Measurements from ENCODE around the gene TMCO1. TPM values are rescaled to one million over a fixed set of nuclear protein-coding genes. Genes with fewer than 3 reads are reported as not detected.

TMCO1 gene
- total and polyA plus RNA-seq, 2 of the 13 experiments (the other 11 are each of a cell fraction or from before 2014, with no cell fraction given) = 106 to 119 TPM

DNA sequence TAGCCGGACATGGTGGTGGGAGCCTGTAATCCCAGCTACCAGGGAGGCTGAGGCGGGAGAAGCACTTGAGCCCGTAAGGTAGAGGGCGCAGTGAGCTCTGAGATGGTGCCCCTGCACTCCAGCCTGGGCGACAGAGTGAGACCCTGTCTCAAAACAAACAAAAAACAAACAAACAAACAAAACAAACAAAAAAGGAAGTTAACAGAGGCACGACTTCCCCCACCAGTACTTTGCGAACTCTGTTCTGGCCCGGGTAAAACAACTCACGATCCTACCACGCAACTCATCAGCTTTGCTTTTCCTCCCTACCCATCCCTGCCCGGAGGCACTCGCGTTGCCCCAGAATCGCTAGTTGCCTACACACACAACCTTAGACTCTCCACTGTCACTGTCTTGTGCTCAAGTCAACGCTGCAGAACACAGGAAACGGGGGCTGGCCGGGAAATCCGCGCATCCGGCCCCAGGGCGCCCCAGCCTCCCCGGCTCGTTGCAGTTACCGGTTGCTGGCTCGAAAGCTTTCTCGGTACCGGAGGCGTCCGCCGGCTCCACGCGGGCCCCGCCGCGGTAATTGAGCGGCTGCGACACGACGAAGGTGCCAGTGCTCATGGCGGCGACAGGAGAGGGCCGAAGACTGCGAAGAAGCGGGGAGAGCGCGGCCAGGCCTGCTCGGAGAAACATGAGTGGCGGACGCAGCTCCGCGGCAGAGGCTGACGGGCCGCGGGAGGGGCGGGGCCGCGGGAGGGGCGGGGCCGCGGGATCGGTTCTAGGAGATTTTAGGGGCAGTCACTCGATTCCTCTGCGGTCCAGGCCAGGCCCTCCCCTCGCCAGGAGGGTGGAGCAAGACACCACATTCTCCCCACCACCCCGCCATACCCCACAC lies 70.5 kb downstream of the TMCO1 start, which contains the start of gene ALDH9A1 (continued):
- TF ChIP-seq, protein P1, sequence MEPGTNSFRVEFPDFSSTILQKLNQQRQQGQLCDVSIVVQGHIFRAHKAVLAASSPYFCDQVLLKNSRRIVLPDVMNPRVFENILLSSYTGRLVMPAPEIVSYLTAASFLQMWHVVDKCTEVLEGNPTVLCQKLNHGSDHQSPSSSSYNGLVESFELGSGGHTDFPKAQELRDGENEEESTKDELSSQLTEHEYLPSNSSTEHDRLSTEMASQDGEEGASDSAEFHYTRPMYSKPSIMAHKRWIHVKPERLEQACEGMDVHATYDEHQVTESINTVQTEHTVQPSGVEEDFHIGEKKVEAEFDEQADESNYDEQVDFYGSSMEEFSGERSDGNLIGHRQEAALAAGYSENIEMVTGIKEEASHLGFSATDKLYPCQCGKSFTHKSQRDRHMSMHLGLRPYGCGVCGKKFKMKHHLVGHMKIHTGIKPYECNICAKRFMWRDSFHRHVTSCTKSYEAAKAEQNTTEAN (CRISPR knock-in tag; conservative IDR thresholded peaks at IDR 0.05) = 0 out of 2 replicates have a peak, but pooled peaks have one; percentile 53
- TF ChIP-seq KDM1A (CRISPR knock-in tag; IDR thresholded peaks at IDR 0.05) (no peak), ZFP91 (CRISPR knock-in tag; IDR thresholded peaks at IDR 0.05; ENCODE audit: borderline replicate concordance) (peak; percentile 81; the same call in 1 of the 2 replicates), FOXJ3 (CRISPR knock-in tag; IDR thresholded peaks at IDR 0.05; ENCODE audit: borderline replicate concordance) (no peak), GFI1 (CRISPR knock-in tag; IDR thresholded peaks at IDR 0.05; ENCODE audit: borderline replicate concordance) (peak; percentile 18; the same call in 1 of the 2 replicates), MTF2 (CRISPR knock-in tag; IDR thresholded peaks at IDR 0.05; ENCODE audit: borderline replicate concordance) (no peak), RFX3 (CRISPR knock-in tag; IDR thresholded peaks at IDR 0.05) (peak; percentile 18; the same call in 1 of the 2 replicates), PRDM15 (CRISPR knock-in tag; IDR thresholded peaks at IDR 0.05) (peak; percentile 39; the same call in 1 of the 2 replicates), CERS6 (CRISPR knock-in tag; IDR thresholded peaks at IDR 0.05) (no peak), GABPB1 (CRISPR knock-in tag; IDR thresholded peaks at IDR 0.05) (peak; percentile 83), ZFP62 (CRISPR knock-in tag; IDR thresholded peaks at IDR 0.05) (no peak), KDM5A (IDR thresholded peaks at IDR 0.05; ENCODE audit: borderline replicate concordance, low read length) (0 out of 2 replicates have a peak, but pooled peaks have one; percentile 25)
- TF ChIP-seq, protein P2, sequence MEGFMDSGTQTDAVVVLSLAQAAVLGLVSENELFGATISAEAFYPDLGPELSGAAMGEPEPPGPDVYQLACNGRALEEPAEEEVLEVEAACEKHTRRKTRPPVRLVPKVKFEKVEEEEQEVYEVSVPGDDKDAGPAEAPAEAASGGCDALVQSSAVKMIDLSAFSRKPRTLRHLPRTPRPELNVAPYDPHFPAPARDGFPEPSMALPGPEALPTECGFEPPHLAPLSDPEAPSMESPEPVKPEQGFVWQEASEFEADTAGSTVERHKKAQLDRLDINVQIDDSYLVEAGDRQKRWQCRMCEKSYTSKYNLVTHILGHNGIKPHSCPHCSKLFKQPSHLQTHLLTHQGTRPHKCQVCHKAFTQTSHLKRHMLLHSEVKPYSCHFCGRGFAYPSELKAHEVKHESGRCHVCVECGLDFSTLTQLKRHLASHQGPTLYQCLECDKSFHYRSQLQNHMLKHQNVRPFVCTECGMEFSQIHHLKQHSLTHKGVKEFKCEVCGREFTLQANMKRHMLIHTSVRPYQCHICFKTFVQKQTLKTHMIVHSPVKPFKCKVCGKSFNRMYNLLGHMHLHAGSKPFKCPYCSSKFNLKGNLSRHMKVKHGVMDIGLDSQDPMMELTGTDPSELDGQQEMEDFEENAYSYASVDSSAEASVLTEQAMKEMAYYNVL (CRISPR knock-in tag; IDR thresholded peaks at IDR 0.05; ENCODE audit: borderline replicate concordance) = peak; percentile 64; the same call in 1 of the 2 replicates
- TF ChIP-seq, protein P3, sequence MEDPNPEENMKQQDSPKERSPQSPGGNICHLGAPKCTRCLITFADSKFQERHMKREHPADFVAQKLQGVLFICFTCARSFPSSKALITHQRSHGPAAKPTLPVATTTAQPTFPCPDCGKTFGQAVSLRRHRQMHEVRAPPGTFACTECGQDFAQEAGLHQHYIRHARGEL (CRISPR knock-in tag; IDR thresholded peaks at IDR 0.05) = 0 out of 2 replicates have a peak, but pooled peaks have one; percentile 27
- TF ChIP-seq, protein P4, sequence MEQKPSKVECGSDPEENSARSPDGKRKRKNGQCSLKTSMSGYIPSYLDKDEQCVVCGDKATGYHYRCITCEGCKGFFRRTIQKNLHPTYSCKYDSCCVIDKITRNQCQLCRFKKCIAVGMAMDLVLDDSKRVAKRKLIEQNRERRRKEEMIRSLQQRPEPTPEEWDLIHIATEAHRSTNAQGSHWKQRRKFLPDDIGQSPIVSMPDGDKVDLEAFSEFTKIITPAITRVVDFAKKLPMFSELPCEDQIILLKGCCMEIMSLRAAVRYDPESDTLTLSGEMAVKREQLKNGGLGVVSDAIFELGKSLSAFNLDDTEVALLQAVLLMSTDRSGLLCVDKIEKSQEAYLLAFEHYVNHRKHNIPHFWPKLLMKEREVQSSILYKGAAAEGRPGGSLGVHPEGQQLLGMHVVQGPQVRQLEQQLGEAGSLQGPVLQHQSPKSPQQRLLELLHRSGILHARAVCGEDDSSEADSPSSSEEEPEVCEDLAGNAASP (CRISPR knock-in tag; IDR thresholded peaks at IDR 0.05; ENCODE audit: borderline replicate concordance) = 0 out of 2 replicates have a peak, but pooled peaks have one; percentile 26

All from HepG2 (cell line).